Fibroblast of mammary gland (primary cell): ENCODE results near the gene RPL31.

Experiments
- DNase-seq: peaks from one replicate; pipeline ENCODE4 v3.0.0-alpha.2; 2010; ENCODE audit warnings: low read depth
- H3K4me3 ChIP-seq: 2 replicates; pipeline ENCODE4 v1.5.1; 2011; ENCODE audit warnings: low read depth, mild to moderate bottlenecking, low read length, moderate library complexity; ENCODE audit not compliant: control insufficient read depth
- CTCF ChIP-seq: conservative IDR thresholded peaks from 2 replicates; pipeline ENCODE4 v1.5.1; 2011; ENCODE audit warnings: low read depth, low read length, inconsistent platforms; ENCODE audit not compliant: control insufficient read depth, insufficient read depth

The RPL31 gene

GRCh38 chr2:100972452-100972851 lies 29.6 kb upstream of the RPL31 start:
- H3K4me3 ChIP-seq = no peak overlapping the region
- no peak for TF ChIP-seq CTCF
- no peak for DNase-seq

- DNase-seq = no peak
- H3K4me3 ChIP-seq = no peak overlapping the region
- TF ChIP-seq CTCF = no peak
These were observed 27.2 kb upstream of the RPL31 start for GRCh38 chr2:100974712-100975520.

- no peak for TF ChIP-seq CTCF
- no peak for DNase-seq
- H3K4me3 ChIP-seq = no peak overlapping the region
These were observed 26.6 kb upstream of the RPL31 start for GRCh38 chr2:100975521-100975785.

- DNase-seq = no peak
- TF ChIP-seq CTCF = no peak
These were observed 26.0 kb upstream of the RPL31 start for GRCh38 chr2:100976061-100976460.

GRCh38 chr2:100976645-100977391 lies 25.3 kb upstream of the RPL31 start:
- DNase-seq = no peak
- no peak overlapping the region for H3K4me3 ChIP-seq

More at GRCh38 chr2:100976061-100976460, 26.0 kb upstream of the RPL31 start:
- no peak overlapping the region for H3K4me3 ChIP-seq

GRCh38 chr2:100977511-100977910 lies 24.6 kb upstream of the RPL31 start:
- no peak overlapping the region for H3K4me3 ChIP-seq
- no peak for TF ChIP-seq CTCF
- DNase-seq = no peak

More at GRCh38 chr2:100976645-100977391, 25.3 kb upstream of the RPL31 start:
- TF ChIP-seq CTCF = no peak
